Measurements from ENCODE around the gene NCCRP1.

DNA sequence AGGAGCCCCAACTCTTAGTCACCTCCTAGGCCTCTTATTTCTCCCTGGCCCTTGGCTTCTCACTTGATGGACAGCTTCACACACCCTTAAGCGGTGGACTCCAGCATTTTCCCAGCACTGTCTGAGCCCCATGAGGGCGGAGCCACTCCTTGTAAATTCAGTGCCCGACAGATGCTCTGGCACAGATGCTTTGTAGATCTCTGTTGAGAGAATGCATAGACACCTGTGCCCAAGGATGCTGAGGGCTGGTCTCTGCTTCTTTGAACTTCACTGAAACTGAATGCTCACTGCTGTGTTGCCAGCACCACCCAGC, 4.0 kb downstream of the NCCRP1 start:
- TF ChIP-seq, protein P1, sequence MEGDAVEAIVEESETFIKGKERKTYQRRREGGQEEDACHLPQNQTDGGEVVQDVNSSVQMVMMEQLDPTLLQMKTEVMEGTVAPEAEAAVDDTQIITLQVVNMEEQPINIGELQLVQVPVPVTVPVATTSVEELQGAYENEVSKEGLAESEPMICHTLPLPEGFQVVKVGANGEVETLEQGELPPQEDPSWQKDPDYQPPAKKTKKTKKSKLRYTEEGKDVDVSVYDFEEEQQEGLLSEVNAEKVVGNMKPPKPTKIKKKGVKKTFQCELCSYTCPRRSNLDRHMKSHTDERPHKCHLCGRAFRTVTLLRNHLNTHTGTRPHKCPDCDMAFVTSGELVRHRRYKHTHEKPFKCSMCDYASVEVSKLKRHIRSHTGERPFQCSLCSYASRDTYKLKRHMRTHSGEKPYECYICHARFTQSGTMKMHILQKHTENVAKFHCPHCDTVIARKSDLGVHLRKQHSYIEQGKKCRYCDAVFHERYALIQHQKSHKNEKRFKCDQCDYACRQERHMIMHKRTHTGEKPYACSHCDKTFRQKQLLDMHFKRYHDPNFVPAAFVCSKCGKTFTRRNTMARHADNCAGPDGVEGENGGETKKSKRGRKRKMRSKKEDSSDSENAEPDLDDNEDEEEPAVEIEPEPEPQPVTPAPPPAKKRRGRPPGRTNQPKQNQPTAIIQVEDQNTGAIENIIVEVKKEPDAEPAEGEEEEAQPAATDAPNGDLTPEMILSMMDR (conservative IDR thresholded peaks at IDR 0.05 in 1 of 2, IDR thresholded peaks at IDR 0.05 in 1 of 2; ENCODE audit: low read depth in 1 of 2, low read length in 2 of 2), result no peak
- no peak for TF ChIP-seq EZH2 (IDR thresholded peaks at IDR 0.05; ENCODE audit: low read length, missing control alignments)
